GM12892 (cell line): ENCODE measurements around the gene RAD9B.

ENCODE experiments used
- POLR2A ChIP-seq: IDR thresholded peaks from 2 replicates; pipeline ENCODE4 v1.6.1; 2011; ENCODE audit warnings: low read depth, low read length, control low read depth
- POLR2AphosphoS5 ChIP-seq: IDR thresholded peaks from 2 replicates; pipeline ENCODE4 v1.6.1; 2011; ENCODE audit warnings: low read depth, low read length, control low read depth

DNA sequence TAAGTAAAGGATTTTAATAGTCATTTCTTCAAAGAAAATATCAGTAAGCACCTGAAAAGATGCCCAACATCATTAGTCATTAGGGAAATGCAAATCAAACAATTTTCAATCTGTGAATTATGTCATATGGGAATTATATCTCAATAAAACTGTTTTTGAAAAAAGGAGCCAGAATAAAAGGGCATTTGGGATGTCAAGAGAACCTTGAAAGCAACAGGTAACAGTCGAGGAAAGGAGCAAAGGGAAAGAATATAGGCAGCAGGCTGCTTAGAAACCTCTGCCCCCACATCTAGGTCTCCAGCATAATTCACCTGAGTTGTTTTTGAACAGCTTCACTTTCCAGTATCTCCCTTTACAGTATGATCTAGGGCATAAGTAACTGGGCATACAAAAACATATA is 12.2 kb downstream of the RAD9B start:
- no peak for TF ChIP-seq POLR2AphosphoS5
- TF ChIP-seq POLR2A, result no peak
